Liver (tissue), 3 donors: ENCODE data around the gene ZFX.

Experiments
- ATF3 ChIP-seq: IDR thresholded peaks from 2 replicates; pipeline ENCODE4 v1.6.1; 2016; ENCODE audit warnings: antibody characterized with exemption
- CTCF ChIP-seq: fragments of 150-350 bp; IDR thresholded peaks from 2 replicates; pipeline ENCODE4 v1.5.1; 2017; ENCODE audit warnings: improper control_type of control experiment, low read depth, low read length; ENCODE audit not compliant: missing input control
- JUND ChIP-seq, 2 donors: IDR thresholded peaks; 2 replicates each; pipeline ENCODE4 v1.6.1; 2016; ENCODE audit warnings: antibody characterized with exemption in 2 of 2
- MAX ChIP-seq: IDR thresholded peaks from 2 replicates; pipeline ENCODE4 v1.6.1; 2016; ENCODE audit warnings: antibody characterized with exemption
- RAD21 ChIP-seq, 2 donors: IDR thresholded peaks; 2 replicates each; pipeline ENCODE4 v1.6.1; 2016; ENCODE audit warnings: antibody characterized with exemption in 2 of 2, mild to moderate bottlenecking in 2 of 2
- REST ChIP-seq: IDR thresholded peaks from 2 replicates; pipeline ENCODE4 v1.6.1; 2016; ENCODE audit warnings: antibody characterized with exemption, mild to moderate bottlenecking
- SP1 ChIP-seq: IDR thresholded peaks from 2 replicates; pipeline ENCODE4 v1.6.1; 2018; ENCODE audit warnings: antibody characterized with exemption, mild to moderate bottlenecking
- TAF1 ChIP-seq: conservative IDR thresholded peaks from 2 replicates; pipeline ENCODE4 v1.6.1; 2016; ENCODE audit warnings: antibody characterized with exemption, mild to moderate bottlenecking
- YY1 ChIP-seq: IDR thresholded peaks from 2 replicates; pipeline ENCODE4 v1.6.1; 2016; ENCODE audit warnings: antibody characterized with exemption, mild to moderate bottlenecking
- ZBTB33 ChIP-seq: IDR thresholded peaks from 2 replicates; pipeline ENCODE4 v1.6.1; 2016; ENCODE audit warnings: antibody characterized with exemption
- donor health status: healthy.
- donor health status: healthy.

GRCh38 chrX:24125028-24125612, 24.4 kb upstream of the ZFX start:
- TF ChIP-seq SP1: no peak
- TF ChIP-seq CTCF: no peak
- TF ChIP-seq RAD21 (IDR thresholded peaks at IDR 0.05): no peak
- TF ChIP-seq TAF1: no peak
- TF ChIP-seq REST: no peak
- TF ChIP-seq YY1: no peak
- TF ChIP-seq ZBTB33: no peak
- no peak for TF ChIP-seq JUND (IDR thresholded peaks at IDR 0.05)
- TF ChIP-seq MAX: no peak
- no peak for TF ChIP-seq ATF3
